Glomerular endothelial cell (primary cell): ENCODE results near the gene GRID2IP. TPM values are rescaled to one million over a fixed set of nuclear protein-coding genes. Genes with fewer than 3 reads are reported as not detected.

Experiments
- DNase-seq: peaks from one replicate; pipeline ENCODE4 v3.0.0-alpha.2; 2011; ENCODE audit warnings: low read depth, low spot score; ENCODE audit errors: extremely low read depth
- total RNA-seq: library from RNA; depleted of rRNA; stranded (reverse); fragments of >200 nt; gene quantifications from 2 replicates; pipeline ENCODE4 v1.2.3, GENCODE V29; 2015

The GRID2IP gene
- total RNA-seq, 1 donor from 2014 or later, result not detected

DNA sequence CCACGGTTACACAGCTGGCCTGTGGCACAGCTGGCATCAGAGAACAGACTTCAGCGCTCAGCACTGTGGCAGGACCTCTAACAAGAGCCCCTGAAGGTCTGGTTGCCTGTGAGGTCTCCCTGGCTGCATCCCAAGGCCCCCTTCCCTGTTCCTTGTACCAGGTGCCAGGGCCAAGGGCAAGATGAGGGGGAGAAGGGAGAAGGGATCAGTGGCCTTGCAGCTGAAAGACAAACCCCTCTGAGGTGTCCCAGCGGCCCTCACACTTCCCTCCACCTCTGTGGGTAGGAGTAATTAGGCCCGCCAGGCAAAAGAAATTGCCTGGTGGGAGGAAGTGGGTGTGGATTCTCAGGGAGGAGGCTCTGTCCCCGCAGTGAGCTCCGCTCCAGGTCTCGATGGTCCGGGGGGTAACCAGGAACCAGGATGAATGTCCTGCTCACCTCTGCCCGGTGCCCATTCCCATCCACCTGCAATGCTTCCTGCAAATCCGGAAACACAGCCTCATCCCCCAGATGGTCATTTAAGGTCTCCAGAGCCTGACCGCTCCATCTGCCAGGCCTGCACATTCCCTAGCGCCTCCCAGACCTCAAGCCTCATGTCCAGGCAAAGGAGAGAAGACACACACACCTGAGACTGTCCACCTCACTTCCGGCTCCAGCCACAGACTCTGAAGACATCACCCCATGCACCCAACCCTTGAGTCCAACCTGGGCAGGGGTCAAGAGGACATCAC lies 22.7 kb downstream of the GRID2IP start:
- DNase-seq, result no peak

DNA sequence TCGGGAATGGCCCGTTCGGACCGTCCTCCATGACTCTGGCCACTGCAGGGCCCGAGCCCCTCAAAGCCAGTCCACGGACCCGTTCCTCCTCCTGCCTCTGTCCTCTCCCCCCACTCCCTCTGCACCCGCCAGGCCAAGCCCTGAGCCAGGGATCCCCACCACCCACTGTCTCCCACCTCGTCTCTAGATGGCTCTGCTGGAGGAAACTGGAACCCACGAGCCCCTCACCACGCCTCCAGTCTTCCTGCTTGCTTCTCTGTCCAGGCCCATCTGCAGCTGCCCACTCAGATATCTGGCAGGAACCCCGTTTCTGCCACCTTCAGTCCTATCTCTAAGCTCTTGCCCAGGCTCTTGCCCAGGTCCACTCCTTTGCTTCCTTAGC lies 24.3 kb downstream of the GRID2IP start:
- no peak for DNase-seq

DNA sequence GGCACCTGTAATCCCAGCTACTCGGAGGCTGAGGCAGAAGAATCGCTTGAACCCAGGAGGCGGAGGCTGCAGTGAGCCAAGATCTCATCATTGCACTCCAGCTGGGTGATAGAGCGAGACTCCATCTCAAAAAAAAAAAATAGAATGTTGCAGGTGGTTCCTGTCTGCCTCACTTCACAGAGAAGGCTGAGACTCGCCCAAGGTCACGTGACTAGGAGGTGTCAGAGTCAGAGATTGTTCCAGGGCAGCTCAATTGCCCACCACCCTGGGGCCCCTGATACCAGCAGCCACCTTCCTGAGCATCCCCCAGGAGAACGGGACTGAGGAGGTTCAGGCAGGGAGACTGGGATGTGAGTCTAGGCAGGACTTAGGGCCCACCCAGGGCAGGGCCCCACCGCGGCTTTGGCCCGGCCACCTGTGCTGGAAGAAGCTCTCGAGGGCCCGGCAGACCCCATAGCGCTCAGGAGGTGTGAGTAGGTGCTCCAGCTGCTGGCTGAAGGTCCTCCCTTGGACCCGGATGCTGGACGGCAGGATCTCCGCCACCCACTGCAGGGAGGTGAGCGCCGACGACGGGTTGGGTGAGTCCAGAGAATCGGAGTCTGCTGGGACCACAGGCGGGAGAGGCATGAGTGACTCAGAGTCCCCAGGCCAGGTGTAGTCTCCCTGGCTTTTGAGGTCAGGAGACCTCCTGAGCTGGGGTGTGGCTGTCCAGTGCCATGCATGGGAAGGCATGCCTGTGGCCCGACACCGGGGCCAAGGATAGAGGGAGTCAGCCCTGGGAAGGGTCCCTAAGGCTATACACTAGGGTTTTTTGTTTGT lies 30.9 kb downstream of the GRID2IP start:
- DNase-seq, result no peak

DNA sequence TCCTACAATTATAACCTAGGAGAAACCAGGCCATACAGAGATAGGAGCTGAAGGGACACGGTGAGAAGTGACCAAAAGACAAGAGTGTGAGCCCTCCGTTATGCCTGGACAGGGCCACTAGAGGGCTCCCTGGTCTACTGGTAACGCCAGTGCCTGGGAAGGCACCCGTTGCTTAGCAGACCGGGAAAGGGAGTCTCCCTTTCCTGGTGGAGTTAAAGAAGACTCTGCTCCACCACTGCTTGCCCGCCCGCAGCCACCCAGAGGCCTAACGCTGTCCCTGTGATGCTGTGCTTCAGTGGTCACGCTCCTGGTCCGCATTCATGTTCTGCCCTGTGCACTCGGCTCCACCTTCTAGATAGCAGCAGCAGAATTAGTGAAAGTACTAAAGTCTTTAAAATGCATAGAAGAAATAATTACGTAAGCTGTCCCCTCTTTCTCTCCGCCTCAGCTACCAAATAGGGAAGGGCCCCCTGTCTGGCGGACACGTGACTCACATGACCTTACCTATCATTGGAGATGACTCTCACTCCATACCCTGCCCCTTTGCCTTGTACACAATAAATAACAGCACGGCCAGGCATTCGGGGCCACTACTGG lies 34.8 kb downstream of the GRID2IP start:
- peak; percentile 27 for DNase-seq

DNA sequence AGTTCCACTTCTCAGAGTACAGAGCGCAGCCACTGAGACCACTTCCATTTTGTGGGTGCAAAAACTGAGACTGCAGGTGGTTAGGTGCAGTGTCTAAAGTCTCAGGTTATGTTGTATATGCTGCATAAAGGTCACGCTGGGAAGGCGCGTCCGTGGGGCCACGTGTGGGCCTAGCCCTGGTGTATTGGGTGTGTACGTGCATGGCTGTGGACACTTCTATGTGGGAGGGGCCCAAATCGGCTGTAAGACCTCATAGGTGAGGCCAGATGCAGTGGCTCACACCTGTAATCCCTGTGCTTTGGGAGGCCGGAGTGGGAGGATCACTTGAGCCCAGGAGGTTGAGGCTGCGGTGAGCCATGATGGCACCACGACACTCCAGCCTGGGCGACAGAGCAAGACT lies 37.7 kb downstream of the GRID2IP start:
- no peak for DNase-seq

DNA sequence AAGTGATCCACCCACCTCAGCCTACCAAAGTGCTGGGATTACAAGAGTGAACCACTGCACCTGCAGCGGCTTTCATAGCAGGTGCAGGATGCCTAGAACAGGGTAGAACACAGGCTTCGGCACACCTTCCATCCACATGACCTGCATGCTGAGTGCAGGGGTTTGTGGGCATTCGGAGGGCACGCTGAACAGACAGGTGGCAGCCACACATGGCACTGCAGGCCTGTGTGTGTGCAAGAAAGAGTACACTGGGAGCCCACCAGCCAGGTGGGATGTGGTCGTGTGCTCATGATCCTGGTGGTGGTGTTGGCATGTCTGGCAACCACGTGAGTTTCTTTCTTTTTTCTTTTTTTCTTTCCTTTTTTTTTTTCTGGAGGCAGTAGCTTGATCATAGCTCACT lies 38.4 kb downstream of the GRID2IP start:
- no peak for DNase-seq

DNA sequence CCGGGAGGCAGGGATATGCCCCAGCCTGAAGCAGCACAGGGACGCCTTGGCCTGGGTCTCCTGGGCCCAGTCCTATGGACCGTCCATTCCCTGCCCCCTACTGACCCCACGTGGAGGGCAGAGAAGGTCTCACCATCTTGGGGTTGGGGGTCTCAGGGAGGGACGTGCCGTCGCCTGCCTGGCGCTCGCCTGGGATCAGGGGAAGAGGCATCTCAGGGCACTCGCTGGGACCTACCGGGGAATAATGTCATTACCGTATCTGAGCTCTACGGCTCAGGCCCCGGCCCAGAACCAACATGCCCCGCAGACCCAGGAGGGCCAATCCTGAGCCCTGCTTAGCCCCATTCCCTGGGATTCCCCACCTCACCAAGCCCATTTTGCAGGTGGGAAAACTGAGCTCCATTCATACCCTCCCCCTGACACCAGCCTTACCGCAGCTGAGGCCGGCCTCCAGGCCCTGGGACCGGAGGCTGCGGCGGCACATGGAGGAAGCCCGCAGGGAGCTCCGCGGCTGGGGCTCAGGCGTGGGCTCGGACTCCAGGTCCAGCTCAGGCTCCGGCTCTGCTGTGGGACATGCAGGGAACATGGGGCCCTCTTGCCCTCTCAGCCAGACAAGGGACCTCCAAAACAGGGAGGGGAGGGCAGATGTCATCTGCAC lies 40.7 kb downstream of the GRID2IP start:
- no peak for DNase-seq

DNA sequence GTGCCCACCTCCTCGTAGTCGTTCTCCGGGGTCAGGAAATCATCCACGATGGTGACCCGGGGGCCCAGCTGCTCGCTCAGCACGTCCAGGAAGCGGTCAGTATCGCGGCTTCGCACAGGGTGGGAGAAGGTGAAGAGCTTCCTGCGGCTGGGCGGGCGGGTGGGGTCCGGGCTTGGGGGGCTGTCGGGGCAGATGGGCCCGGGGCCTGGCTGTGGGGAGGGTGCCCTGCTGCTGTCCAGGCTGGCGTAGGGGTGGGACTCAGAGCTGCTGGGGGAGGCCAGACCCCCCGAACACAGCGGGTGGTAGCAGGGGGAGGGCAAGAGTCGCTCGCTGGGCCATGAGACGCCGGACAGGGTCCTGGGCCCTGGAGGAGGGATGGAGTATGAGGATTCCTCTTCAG lies 42.3 kb downstream of the GRID2IP start:
- DNase-seq, result no peak

DNA sequence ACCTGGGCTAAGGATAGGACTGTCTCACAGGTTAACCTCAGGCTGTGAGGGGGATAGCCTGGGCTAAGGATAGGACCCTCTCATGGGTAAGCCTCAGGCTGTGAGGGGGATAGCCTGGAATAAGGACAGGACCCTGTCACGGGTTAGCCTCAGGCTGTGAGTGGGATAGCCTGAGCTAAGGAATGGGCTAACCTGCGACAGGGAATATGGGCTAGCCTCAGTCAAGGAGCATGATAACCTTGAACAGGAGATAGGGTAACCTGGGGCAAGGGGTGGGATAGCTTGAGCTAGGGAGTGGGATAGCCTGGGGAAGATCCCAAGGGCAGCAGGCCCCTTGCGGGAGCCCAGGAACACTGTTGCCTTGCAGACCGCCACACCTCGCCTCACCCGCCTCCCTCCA lies 42.7 kb downstream of the GRID2IP start:
- no peak for DNase-seq

DNA sequence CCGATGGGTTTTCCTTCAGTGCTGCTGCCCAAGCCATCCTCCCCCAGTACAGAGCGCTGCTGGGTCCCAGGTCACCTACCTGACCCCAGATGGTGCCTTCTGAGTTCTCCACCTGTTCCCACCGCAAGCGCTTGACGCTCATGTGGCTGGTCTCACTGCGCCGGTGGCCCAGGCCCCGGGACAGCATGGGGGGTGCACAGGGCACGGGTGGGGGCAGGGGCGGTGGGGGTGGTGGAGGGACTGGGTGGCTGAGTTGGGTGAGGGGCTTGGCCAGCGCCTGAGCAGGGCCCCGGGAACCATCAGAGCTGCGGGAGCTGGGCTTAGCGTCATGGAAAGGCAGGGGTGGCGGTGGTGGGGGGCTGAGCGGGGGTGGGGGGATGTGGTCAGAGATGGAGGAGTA lies 43.4 kb downstream of the GRID2IP start:
- no peak for DNase-seq

DNA sequence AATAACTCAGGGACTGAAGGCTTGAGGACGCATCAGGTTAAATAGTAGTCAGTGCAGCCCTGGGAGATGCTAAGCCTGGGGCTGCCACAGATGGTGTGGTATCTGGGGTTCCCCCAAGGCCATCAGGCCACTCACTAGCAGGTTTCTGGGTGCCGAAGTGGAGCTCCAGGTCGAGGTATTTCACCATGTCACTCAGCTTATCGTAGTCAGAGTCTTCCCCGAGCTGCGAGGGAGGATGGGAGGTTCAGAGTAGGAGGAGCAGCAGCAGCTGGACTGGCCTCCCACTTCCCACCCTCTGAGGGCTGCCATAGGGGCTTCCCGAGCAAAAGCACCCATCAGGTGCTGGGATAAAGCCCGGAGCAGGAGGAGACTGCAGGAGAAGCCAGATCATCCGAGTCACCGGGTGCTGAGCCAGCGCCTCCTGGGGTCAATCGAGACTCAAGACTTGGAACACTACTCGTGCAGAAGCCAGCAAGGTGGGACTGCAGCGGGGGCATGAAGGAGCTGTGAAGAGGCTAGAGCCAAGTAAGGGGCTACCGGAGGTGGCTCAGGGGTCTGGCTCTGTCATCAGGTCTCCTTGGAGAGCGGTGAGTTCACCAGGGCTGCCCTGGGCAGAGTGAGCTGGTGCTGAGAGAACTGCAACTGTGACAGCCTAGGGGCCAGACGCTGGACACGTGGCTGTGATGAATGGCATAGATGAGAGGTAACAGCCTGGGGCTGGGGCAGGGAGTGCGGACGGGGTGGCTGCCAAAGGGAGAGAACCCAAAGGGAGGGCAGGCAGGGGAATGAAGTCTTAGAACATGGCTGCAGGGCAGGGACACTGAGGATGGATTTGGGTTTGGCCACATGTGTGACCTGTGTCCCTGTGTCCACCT lies 45.3 kb downstream of the GRID2IP start:
- no peak for DNase-seq

DNA sequence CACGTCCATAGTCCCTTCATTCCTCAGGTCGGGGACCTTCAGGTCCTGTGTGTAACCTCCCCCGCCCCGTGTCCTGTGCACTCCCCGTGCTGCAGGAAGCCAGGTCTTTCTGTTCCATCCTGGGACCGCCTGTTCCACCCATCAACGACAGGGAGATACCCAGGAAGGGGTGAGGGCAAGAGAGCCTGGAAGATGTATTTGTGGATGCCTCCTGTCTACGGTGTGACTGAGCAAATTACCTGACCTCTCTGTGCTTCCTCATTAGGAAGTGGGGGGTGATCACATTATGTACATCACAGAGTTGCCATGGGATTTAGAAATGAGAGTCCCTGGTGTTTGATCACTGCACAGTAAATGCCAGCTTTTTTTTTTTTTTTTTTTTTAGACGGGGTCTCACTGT lies 46.3 kb downstream of the GRID2IP start:
- DNase-seq, result no peak

DNA sequence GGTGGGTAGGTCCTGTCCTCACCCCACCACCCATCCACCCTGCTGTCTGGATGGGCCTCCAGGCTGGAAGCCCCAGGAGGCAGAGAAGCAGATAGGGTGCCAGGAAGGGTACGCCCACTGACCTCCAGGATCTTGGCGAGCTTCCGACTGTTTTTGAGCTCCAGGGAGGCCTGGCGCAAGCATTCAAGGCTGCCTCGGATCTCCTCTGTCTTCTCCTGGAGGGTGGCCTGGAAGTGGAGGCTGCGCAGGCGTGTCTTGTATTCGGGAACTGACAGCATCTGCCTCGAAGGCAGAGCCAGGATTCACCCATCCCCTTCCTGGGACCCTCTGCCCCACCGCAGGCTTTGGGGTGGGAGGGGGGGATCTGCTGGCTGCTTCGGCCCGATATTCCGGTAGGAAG lies 48.4 kb downstream of the GRID2IP start:
- no peak for DNase-seq

DNA sequence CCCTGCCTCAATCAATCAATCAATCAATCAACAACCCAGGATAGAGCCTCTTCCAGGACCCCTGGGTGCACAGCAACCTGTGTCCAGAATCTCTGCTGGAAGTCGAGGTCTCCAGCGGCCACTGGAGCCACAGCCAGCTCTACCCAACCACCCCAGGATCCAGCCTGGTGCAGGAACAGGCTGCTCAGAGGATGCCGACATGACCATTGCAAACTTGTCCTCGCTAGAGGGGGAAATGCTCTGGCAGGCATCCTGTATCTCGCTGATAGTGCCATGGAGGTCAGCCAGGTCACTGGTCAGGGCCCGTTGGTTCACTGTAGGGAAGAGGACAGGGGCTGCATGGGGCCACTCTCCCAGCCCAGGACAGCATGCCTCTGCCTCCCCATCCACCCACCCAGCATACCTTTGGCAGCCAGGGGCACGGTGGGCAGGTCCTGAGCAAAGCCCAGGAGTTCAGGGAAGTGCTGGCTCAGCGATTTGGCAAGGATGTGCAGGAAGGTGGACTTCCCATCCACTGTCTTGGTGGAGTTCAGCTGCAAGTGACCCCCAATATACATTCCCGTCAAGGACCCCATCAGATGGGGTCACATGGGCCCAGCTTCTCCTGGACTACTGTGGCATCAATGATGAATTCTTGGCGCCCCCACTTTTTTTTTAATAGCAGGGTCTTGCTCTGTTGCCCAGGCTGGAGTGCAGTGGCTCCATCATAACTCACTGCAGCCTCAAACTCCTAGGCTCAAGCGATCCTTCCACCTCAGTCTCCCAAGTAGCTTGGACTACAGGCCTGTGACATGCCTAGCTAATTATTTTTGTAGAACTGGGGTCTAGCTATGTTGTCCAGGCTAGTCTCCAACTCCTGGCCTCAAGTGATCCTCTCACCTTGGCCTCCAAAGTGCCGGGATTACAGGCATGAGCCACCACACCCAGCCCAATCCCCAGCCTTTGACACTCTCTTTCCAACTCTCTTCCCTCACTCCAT lies 49.4 kb downstream of the GRID2IP start:
- DNase-seq, result no peak

DNA sequence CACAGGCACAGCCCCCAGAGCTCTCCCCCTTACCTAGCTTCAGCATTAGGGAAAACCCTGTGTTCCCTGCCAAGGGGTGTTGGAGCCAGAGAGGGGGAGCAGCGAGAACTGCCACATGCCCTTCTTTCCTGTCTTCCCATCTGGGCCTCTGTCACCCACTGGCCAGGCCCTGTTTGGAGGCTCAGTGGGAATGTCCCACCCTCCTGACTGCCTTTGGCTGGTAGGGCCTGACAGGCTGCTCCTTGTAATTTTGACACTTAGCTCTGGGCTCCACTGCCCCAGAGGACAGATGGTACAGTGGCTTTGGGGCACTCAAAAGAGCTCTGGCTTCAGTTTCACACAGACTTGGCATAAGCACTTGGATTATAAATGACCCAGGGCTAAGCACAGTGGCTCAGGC lies 50.6 kb downstream of the GRID2IP start:
- DNase-seq, result no peak

DNA sequence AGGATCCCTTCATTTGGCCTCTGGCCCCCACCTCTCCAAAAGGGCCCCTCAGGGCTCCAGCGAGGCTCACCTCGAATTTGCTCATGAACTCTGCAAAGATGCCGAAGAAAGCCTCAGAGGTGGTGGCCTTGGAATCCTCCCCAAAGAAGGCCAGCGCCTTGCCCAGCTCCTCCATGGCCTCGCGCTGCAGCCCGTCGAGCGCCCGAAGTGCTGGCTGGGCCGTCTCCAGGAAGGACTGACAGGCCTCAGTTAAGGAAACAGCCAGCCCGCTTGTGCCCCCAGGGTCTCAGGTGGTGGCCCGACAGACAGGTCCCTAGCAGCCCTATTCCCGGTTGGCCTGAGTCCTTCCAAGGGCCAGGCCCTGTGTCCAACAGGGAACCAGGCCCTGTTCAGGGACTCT lies 53.3 kb downstream of the GRID2IP start:
- no peak for DNase-seq

DNA sequence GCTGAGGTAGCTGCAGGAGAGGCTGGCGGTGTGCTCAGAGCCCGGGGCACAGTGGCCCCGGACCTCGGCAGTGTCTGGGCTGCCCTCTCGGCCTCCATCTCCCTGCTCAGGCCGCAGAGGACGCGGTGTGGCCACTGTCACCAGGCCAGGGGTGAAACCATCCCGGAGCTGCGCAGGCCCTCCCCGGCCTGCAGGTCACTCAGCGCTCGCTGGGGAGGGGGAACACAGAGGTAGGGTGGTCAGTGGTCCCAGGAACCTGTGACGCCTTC lies 53.7 kb downstream of the GRID2IP start:
- no peak for DNase-seq

DNA sequence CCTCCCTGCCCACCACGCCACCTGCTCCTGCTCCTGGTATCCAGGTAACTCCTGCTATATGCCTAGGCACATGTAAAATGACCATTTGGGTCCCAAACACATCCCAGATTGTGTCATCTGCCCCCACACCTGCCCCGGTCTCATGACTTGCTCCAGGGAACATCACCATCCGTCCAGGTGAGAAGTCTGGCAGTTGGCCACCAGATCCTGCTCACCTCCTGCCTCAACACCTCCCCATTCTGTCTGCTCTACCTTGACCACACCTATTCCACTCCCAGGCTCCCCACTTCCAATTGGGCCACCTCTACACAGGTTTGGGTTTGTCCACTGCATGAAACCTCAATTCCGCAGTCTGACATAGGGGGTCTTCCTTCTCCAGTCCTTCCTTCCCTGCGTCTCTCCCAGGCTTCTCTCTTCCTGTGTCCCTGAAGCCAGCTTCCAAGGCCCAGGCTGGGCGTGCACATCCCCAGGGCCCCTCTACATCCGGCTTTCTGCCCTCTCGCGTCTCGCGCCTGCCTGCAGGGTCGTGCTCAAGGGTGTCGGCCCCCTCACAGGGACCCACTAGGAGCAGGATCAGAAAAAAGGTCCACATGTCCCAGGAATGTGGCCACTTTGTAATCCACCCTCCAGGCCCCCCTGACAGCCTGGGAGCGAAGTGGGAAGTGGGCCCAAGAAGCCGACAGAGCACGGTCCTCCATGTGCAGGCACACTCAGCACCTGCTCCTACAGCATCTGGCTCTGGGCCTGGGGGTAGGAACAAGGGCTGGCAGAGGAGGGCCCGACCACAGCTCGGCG lies 54.2 kb downstream of the GRID2IP start:
- no peak for DNase-seq
